ENCODE results near the gene MRPL10. TPM values are rescaled to one million over a fixed set of nuclear protein-coding genes. Genes with fewer than 3 reads are reported as not detected.
"Not testable (repeated sequence)": the region's sequence is repeated elsewhere in the genome, so short reads cannot be mapped to it uniquely, and the experiment has no call there.

MRPL10 gene
- polyA plus RNA-seq, 6 donors from 2014 or later: 33.1 to 49.0 (median 39.1) TPM

DNA sequence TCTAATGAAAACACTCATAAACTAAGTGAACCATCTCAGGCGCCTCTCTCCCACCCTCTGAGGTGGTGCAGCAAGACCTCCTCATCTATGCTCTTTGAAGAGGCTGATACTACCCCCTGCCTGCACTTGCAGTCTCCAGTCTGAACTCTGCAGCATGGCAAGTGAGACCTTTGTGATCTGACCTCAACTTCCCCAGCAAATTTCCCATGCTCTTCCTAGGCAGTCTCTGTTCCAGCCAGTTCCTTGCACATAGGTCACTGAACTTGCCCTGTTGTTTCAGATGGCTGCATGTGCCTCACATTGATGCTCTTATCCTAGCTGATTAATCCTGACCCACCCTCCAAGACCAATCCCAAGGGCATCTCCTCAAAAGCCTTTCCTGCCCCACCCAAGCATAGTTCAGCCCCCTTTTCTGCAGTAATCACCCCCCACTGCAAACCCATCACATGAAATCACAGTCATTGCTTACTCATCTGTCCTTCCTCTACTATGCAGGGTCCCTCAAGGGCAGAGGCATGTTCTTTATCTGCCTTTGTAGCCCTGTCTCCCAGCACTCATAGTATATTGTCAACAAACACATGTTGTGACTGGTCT is 56.3 kb downstream of the MRPL10 start:
- no peak for ATAC-seq (ENCODE audit: low read depth in 2 of 2)
- Mint-ChIP-seq H3K27ac (peak overlapping the region in 1 of 6 donors; percentile 77), H3K27me3 (peaks cover 39 to 58% (median 57%) of the 10 kb centered on the region in 3 donors), H3K36me3 (peaks cover 0 to 12% of the 10 kb centered on the region in 2 donors), H3K4me3 (no peak overlapping the region), H3K9me3 (peaks cover 0 to 20% (median 12%) of the 10 kb centered on the region in 7 donors), H3K4me1 (no peaks in the 10 kb centered on the region)
- DNase-seq: no peak

DNA sequence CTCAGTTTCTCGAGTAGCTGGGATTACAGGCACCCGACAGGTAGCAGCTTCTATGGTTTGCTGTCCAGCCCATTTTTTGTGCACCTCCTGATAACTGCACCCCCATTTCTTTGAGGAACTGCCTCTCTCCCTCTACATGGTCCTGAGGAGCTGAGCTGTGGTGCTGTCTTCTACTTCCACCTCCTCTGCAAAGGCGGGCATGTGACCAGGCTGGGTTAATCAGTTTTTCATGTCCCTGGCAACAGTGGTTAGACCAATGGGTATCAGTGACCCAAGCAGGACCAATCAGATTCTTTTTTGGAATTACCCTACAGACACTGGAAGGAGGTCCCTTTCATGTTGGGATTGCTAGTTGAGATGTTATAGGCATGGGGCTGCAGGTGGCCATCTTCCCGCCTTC is 57.0 kb downstream of the MRPL10 start:
- ATAC-seq (ENCODE audit: low read depth in 2 of 2) (no peak), DNase-seq (no peak)
- Mint-ChIP-seq H3K27me3 (peaks cover 35 to 58% (median 52%) of the 10 kb centered on the region in 3 donors), H3K4me3 (no peak overlapping the region), H3K9me3 (peaks cover 0 to 22% (median 16%) of the 10 kb centered on the region in 7 donors), H3K27ac (no peak overlapping the region), H3K4me1 (no peaks in the 10 kb centered on the region), H3K36me3 (peaks cover 0 to 12% of the 10 kb centered on the region in 2 donors)

DNA sequence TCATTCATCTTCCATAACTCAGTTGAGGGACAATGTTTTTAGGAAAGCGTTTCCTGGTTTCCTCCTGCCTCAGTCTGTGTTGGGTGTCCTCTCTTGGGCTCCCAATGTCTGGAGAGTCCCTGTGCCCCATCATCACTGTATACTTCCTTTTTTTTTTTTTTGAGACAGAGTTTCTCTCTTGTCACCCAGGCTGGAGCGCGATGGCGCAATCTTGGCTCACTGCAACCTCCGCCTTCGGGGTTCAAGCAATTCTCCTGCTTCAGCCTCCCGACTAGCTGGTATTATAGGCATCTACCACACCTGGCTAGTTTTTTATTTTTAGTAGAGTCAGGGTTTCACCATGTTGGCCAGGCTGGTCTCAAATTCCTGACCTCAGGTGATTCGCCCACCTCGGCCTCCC is 57.7 kb downstream of the MRPL10 start:
- H3K27ac Mint-ChIP-seq: peak overlapping the region in 2 of 6 donors; percentile 25 to 68
- peaks cover 7 to 12% of the 10 kb centered on the region in 2 donors for H3K36me3 Mint-ChIP-seq
- H3K27me3 Mint-ChIP-seq: peaks cover 39 to 60% (median 57%) of the 10 kb centered on the region in 3 donors
- peaks cover 0 to 28% (median 16%) of the 10 kb centered on the region in 7 donors for H3K9me3 Mint-ChIP-seq
- not testable (repeated sequence) for DNase-seq; H3K4me3 Mint-ChIP-seq; H3K4me1 Mint-ChIP-seq; ATAC-seq (ENCODE audit: low read depth in 2 of 2)

Other genes starting within 250 kb of the MRPL10 start
- 10 to 100 TPM in 5 of 6 donors, 1 to 10 TPM in 1; 6.4 to 33.5 (median 30.6) TPM for gene KPNB1, start 181.6 kb downstream of the MRPL10 start, polyA plus RNA-seq (ENCODE audit: low read depth in 6 of 6)
- gene TBKBP1, start 137.4 kb downstream of the MRPL10 start, polyA plus RNA-seq (ENCODE audit: low read depth in 6 of 6): under 1 TPM in 4 of 6 donors, not detected in 2; 0.09 to 0.97 (median 0.24) TPM
- gene TBX21, start 98.3 kb downstream of the MRPL10 start, polyA plus RNA-seq (ENCODE audit: low read depth in 6 of 6): 1 to 10 TPM in 4 of 6 donors, under 1 TPM in 2; 0.11 to 2.9 (median 2.0) TPM
- 1 to 10 TPM; 1.2 to 9.2 (median 4.5) TPM for gene OSBPL7, start 9.7 kb downstream of the MRPL10 start, polyA plus RNA-seq (ENCODE audit: low read depth in 6 of 6)
- 1 to 10 TPM in 3 of 6 donors, under 1 TPM in 2, not detected in 1; 0.39 to 2.3 (median 1.0) TPM for gene LRRC46, start 129 bp upstream of the MRPL10 start, polyA plus RNA-seq (ENCODE audit: low read depth in 6 of 6)
- gene SCRN2, start 9.7 kb upstream of the MRPL10 start, polyA plus RNA-seq (ENCODE audit: low read depth in 6 of 6): 10 to 100 TPM; 20.0 to 35.5 (median 23.5) TPM
- under 1 TPM in 1 of 6 donors, not detected in 5; 0.12 TPM for gene SP6, start 19.6 kb upstream of the MRPL10 start, polyA plus RNA-seq (ENCODE audit: low read depth in 6 of 6)
- gene SP2, start 64.7 kb upstream of the MRPL10 start, polyA plus RNA-seq (ENCODE audit: low read depth in 6 of 6): 10 to 100 TPM in 2 of 6 donors, 1 to 10 TPM in 4; 2.2 to 17.1 (median 9.4) TPM
- gene PNPO, start 110.0 kb upstream of the MRPL10 start, polyA plus RNA-seq (ENCODE audit: low read depth in 6 of 6): 10 to 100 TPM in 5 of 6 donors, 1 to 10 TPM in 1; 8.3 to 22.0 (median 15.8) TPM
- under 1 TPM in 1 of 6 donors, not detected in 5; 0.25 TPM for gene PRR15L, start 126.3 kb upstream of the MRPL10 start, polyA plus RNA-seq (ENCODE audit: low read depth in 6 of 6)
- gene CDK5RAP3, start 139.6 kb upstream of the MRPL10 start, polyA plus RNA-seq (ENCODE audit: low read depth in 6 of 6): 10 to 100 TPM; 69.7 to 87.5 (median 84.0) TPM
- 1 to 10 TPM in 4 of 6 donors, under 1 TPM in 1, not detected in 1; 0.81 to 2.5 (median 1.6) TPM for gene COPZ2, start 206.3 kb upstream of the MRPL10 start, polyA plus RNA-seq (ENCODE audit: low read depth in 6 of 6)
- gene NFE2L1, start 216.8 kb upstream of the MRPL10 start, polyA plus RNA-seq (ENCODE audit: low read depth in 6 of 6): 10 to 100 TPM in 1 of 6 donors, 1 to 10 TPM in 5; 1.3 to 10.5 (median 6.7) TPM